ENCODE measurements around the gene ABCA13.

The ABCA13 gene

GRCh38 chr7:48242846-48243245 lies 71.6 kb downstream of the ABCA13 start:
- H3K4me3 ChIP-seq (ENCODE audit: low read depth, low read length) = no peak overlapping the region
- POLR2A ChIA-PET = no interaction called here
- CTCF ChIA-PET = no interaction called here
- DNase-seq (ENCODE audit: low read depth, low spot score) = no peak
- TF ChIP-seq CTCF (IDR thresholded peaks at IDR 0.05; ENCODE audit: insufficient read depth, low read length, missing control alignments) = no peak

- ChIA-PET POLR2A (no interaction called here), CTCF (no interaction called here)
- DNase-seq (ENCODE audit: low read depth, low spot score) = no peak
- TF ChIP-seq CTCF (IDR thresholded peaks at IDR 0.05; ENCODE audit: insufficient read depth, low read length, missing control alignments) = no peak
- no peak overlapping the region for H3K4me3 ChIP-seq (ENCODE audit: low read depth, low read length)
Observed at GRCh38 chr7:48244864-48245271, 73.6 kb downstream of the ABCA13 start.

- no peak for TF ChIP-seq CTCF (IDR thresholded peaks at IDR 0.05; ENCODE audit: insufficient read depth, low read length, missing control alignments)
- no peak for DNase-seq (ENCODE audit: low read depth, low spot score)
- CTCF ChIA-PET = no interaction called here
- H3K4me3 ChIP-seq (ENCODE audit: low read depth, low read length) = no peak overlapping the region
- POLR2A ChIA-PET = no interaction called here
Observed at GRCh38 chr7:48245751-48246472, 74.7 kb downstream of the ABCA13 start.

GRCh38 chr7:48249166-48249565 lies 77.9 kb downstream of the ABCA13 start:
- POLR2A ChIA-PET = no interaction called here

GRCh38 chr7:48250441-48250951 lies 79.2 kb downstream of the ABCA13 start:
- CTCF ChIA-PET = interaction anchor here (1.0 kb wide), 1 partner anchor 11 kb away, joined by 4 read pairs; no protein-coding TSS in a partner anchor
- TF ChIP-seq CTCF (IDR thresholded peaks at IDR 0.05; ENCODE audit: insufficient read depth, low read length, missing control alignments) = no peak
- no peak for DNase-seq (ENCODE audit: low read depth, low spot score)
- H3K4me3 ChIP-seq (ENCODE audit: low read depth, low read length) = no peak overlapping the region
- POLR2A ChIA-PET = no interaction called here

More at GRCh38 chr7:48249166-48249565, 77.9 kb downstream of the ABCA13 start:
- CTCF ChIA-PET = no interaction called here
- TF ChIP-seq CTCF (IDR thresholded peaks at IDR 0.05; ENCODE audit: insufficient read depth, low read length, missing control alignments) = no peak
- DNase-seq (ENCODE audit: low read depth, low spot score) = no peak
- H3K4me3 ChIP-seq (ENCODE audit: low read depth, low read length) = no peak overlapping the region

GRCh38 chr7:48251766-48252165 lies 80.5 kb downstream of the ABCA13 start:
- ChIA-PET CTCF (no interaction called here), POLR2A (no interaction called here)
- H3K4me3 ChIP-seq (ENCODE audit: low read depth, low read length) = no peak overlapping the region
- DNase-seq (ENCODE audit: low read depth, low spot score) = no peak
- TF ChIP-seq CTCF (IDR thresholded peaks at IDR 0.05; ENCODE audit: insufficient read depth, low read length, missing control alignments) = no peak
